HG03196 (cell line): ENCODE data around the gene ISYNA1.

Source experiments
- ATAC-seq: cut with Tn5 transposase; IDR thresholded peaks from one replicate; pipeline ENCODE4 v1.9.1; 2021; ENCODE audit not compliant: unreplicated experiment

ISYNA1 gene

DNA sequence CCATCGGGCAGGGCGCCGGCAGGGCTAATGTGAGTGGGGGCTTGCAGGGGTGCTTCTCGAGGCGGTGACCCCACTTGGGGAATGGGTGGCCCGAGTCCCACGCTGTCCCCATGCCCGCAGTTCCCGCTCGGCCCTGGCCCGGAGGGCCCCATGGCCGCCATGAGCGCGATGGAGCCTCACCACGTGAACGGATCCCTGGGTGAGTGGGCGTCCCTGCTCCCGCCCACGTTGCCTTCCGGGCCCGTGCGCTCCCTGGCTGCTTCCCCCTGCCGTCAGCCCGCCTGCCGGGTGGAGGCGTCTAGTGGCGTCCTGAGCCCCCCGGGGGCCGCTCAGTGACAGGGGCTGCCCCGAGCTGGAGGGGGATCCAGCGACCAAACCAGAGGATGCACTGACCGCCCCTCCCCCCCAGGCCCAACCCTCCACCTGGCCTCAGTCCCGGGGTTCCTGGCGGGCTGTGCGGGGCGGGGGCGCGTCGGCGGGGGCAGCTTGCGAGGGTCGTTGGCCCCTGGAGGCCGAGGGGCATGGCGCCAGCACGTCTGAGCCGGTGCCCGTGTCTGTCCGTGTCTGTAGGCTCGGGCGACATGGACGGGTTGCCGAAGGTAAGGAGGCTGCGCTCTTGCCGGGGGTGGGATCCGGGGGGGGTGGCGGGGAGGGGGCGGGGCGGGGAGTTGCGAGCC, 4.8 kb downstream of the ISYNA1 start:
- no peak for ATAC-seq

- no peak for ATAC-seq
Observed at GRCh38 chr19:18432275-18433014, 5.5 kb downstream of the ISYNA1 start.

DNA sequence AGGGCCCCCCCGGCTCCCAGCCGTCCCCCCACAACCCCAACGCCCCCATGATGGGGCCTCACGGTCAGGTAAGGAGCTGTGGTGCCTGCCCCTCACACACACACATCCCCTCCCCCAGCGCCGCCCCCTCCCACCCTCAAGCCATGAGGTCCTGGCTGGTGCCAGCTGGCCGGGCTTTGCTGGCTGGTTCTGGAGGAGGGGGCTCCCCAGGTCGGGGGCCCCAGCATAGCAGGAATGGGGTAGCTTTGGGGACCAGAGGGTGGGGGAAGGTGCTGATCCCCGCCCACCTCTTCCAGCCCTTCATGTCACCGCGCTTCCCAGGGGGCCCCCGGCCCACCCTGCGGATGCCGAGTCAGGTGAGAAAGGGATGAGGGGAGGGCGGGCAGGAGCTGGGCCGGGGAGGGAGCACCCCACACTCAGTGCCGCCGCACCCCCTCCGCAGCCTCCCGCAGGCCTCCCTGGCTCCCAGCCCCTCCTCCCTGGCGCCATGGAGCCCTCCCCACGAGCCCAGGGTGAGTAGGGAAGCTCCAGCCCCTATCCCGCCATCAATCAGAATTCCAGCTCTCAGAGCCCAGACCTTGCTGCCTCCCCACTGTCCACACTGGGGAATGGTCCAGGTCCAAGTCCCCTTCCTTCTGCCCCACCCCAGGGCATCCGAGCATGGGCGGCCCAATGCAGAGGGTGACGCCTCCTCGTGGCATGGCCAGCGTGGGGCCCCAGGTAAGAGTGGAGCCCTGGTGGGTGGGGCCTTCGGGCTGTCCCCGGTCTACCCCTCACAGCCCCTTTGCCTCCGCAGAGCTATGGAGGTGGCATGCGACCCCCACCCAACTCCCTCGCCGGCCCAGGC, 6.4 kb downstream of the ISYNA1 start:
- ATAC-seq = no peak

DNA sequence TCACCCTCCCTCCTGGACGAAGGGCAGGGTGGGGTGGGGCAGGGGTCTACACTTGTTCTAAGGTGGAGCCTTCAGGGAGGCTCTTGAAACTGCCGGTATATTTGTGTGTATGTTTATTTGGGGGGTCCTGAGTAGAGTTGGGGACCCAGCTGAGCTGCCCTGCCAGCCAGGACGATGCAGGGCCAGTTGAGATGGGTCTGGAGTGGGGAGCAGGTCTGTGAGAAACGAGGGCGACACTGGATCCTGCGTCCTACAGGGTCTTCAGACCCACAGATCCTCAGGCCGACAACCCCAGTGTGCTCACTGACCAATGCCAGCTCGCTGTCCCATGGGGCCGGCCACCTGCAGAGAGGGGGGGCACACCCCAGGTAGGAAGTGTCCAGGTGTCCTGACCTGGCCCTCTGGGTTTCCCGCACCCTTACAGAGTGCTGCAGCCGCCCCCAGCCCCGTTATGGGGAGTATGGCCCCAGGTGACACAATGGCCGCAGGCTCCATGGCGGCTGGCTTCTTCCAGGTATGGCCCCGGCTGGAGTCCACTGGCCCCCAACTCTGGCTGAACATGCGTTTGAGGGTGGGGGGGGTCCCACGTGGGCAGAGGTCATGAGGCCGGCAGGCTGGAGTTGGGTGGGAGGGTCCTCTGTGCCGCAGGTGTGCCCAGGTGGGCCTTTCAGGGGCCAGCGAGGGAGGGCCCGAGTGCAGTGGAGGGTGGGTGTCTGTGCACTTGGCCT, 7.4 kb downstream of the ISYNA1 start:
- no peak for ATAC-seq

DNA sequence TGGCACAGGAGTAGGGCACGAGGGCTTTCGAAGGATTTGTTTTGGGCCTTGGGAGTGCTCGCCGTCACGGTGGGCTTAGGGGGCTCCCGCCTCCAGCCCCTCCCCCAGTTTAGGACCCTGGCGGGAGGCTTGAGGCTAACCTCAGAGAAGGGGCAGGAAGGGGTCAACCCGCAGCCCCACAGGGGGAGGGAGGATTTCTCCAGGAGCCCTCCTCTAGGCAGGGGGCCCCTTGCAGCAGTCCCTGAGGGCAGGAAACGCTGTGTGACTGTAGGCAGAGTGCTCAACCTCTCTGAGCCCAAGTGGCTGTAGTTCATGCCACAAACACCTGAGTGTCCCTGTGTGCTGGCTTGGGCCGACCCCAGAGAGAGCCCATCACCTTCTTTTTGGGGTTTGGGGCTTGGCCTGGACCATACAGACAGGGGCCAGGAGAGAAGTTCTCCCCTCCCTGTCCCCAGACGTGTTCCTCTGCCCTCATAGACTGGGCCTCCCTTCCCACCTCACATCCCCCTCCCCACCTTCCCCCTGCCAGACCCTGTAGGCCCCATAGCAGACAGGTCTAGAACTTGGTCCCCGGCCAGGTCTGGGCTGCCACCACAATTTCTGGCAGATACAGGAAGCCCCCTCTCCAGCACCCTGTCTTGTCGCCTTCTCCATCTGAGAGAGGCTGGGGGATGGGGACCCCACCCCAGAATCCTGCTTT, 8.1 kb downstream of the ISYNA1 start:
- no peak for ATAC-seq

GRCh38 chr19:18428787-18429674, 8.9 kb downstream of the ISYNA1 start:
- peak; percentile 44 for ATAC-seq

DNA sequence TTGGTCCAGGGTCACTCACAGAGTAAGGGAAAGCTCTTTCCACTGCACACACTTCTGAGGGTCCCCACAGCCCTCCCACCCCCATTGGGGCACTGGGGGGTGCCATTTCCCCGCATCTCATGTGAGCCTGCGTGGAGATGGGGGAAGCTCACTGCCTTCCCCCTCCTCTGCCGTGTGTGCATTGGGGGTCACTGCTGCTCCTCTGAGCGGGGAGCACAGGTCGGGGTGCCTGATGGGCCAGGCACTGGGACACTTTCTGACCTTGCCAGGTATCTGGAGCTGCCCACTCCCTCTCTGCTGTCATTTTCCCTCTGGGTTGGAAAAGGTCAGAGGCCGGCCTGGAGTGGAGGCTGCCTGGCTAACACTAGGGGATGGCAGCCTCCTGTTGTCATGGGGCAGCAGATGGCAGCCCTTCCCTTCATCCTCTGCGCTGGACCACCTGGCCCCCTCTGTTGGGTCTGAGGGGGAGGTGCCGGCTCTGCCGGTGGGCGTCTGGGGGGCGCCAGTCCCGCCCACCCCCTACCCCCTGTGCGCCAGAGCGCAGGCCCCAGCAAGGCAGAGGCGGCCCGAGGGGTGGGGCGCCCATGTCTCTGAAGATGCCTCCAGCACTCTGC, 9.7 kb downstream of the ISYNA1 start:
- ATAC-seq = no peak

DNA sequence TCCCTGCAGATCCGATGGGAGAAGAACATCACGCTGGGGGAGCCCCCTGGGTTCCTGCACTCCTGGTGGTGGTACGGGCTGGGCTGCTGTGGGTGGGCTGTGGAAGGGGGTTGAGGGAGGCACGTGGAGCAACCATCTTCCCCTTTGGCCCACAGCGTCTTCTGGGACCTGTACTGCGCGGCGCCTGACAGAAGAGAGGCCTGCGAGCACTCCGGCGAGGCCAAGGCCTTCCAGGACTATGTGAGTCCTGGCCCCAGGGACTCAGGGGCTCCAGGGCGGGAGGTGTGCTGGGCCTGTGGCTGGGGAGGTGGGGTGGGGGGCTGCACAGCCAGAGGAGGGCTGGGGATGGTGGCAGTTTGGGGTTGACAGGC, 10.2 kb downstream of the ISYNA1 start:
- no peak for ATAC-seq

DNA sequence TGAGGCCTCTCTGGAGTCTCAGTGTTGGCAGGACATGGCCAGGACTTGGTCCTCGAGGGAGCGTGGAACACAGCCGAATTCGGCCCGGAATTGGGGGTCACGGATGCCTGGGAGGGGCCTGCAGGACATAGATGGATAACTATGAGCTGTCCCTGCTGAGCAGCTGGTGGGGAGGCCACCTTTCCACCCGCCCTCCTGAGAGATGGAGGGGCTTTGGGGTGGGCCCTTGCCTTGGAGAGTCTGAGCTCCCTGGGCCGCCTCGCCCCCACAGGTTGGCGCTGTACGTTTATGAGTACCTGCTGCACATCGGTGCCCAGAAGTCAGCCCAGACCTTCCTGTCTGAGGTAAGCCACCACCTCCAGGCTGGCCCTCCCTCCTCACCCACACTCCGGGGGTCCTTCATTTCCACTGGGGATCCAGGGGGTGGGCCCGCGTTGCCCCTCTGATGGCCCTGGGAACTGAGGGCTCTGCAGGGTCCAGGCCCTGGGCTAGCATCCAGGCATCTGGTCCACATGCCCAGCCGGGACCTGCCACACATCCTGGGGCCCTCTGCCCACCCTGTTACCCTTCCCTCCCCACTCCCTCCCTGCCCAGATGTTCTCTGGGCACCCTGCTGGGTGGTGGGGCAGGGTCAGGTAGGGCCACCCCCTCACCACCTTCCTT, 10.7 kb downstream of the ISYNA1 start:
- no peak for ATAC-seq

DNA sequence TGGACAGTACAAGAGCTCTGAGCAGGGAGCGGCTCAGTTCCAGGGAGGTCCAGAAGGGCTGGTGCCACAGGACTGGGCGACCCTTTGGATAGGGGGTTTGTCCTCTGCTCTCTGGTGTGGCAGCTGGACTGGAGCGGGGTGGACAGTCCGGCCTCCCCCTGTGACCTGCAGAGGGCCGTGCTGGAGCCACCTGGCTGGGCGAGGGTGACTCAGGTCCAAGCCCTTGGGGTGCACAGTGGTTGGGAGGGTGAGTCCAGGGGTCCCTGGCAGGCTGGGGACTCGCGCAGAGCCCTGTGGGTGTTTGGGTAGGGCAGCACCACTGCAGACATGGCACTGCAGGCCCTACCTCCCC, 11.5 kb downstream of the ISYNA1 start:
- no peak for ATAC-seq

DNA sequence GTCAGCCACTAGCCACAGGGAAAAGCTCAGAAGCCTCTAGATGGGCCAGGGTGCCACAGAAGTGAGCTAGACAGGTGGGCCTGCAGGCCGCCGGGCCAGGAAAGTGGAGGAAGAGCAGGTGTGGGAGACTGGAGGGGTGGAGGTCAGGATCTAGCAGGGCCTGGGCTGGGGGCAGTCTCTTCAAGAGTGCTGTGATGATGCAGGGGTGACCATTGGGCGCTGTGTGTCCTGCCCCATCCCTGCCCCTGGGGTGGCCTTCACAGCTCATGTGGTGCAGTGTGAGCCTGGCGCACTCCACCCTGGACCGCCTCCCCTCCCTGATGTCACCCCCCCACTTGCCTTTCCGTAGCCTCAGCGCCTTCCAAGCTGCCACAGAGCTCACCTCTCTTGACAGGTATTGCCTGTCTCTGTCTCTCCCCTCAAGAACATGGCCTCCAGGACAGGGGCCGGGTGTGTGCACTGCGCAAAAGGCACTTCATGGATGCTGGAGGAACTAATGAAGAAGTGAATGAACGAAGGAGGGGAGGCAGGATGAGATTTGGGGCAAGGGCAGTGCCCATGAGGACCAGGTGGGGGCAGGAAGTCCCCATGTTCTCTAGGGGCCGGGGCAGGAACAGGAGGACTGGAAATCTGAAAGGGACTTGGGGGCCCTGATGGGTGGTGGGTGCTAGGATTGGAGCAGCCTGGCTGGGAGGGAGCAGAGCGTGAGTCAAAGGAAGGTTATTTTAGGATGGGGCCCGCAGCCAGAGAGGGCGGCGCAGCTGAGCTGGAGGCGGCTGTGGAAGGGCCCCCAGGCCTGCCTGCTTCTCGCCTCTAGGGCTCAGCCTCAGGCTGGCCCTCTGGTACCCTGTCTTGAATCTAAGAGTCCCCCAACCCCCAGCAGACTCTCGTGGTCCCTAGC, 12.2 kb downstream of the ISYNA1 start:
- ATAC-seq = no peak

DNA sequence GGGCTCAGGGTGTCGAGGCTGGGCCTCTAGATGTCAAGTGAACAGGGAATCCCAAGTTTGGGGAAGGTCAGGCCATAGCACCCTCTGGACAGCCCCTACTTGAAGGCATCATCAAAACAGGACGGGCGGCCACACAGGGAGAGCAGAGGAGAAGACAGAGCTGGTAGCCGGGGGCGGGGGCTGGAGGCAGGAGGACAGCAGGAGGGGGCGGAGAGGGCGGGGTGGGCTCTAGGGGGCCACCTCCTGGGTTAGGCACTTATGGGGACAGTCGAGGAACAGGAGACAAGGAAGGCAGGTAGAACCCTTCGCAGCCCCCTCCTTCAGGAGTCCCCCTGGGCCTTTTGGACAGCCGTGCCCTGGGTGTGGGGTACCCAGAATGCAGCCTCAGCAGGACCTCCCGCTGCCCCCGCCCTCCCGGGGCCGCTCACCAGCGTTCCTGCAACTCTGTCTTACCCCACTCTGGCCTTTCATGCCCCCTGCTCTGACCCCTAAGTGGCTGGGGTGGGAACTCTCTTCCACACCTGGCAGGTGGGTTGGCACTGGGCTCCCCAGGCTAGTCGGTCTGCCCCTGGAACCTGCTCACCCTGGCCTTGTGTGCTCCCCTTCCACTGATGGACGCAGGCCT, 12.9 kb downstream of the ISYNA1 start:
- no peak for ATAC-seq

DNA sequence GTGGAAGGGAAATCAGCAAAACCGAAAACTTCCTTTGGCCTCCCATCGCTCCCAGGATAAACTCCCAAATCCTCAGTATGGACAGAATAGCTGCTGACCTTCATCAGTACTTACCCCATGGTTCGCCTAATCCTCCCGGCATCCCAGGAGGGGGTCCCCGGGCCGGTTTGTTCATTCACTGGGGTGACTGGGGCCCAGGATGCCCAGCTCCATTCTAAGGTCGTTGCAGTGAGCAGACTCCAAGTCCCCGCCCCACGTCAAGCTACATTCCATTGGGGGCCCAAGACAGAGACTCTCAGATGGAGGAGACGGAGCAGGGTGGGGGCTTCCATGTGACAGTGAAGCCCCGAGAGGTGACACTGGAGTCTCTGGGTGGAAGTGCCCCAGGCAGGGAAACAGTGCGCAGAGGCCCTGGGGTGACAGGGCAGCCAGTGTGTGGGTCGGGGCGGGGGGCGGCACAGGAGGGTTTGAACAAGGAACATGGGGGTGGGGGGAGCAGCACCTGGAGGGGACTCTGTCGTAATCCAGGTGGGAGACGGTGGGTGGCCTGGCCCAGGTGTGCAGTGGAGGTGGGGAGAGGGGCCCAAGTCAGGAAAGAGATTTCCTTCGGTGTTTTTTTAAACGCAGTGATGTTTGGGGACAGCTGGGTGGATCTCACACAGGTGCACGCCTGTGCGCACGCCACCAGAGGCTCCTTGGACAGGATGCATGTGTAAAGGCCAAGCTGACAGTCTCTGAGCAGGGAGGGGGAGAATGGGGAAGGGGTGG, 13.6 kb downstream of the ISYNA1 start:
- ATAC-seq = no peak

GRCh38 chr19:18423258-18424020, 14.5 kb downstream of the ISYNA1 start:
- ATAC-seq = no peak

GRCh38 chr19:18422530-18423191, 15.3 kb downstream of the ISYNA1 start:
- ATAC-seq = no peak
